ENCODE data around the gene TIPARP. TPM values are rescaled to one million over a fixed set of nuclear protein-coding genes. Genes with fewer than 3 reads are reported as not detected.

TIPARP gene, protein sequence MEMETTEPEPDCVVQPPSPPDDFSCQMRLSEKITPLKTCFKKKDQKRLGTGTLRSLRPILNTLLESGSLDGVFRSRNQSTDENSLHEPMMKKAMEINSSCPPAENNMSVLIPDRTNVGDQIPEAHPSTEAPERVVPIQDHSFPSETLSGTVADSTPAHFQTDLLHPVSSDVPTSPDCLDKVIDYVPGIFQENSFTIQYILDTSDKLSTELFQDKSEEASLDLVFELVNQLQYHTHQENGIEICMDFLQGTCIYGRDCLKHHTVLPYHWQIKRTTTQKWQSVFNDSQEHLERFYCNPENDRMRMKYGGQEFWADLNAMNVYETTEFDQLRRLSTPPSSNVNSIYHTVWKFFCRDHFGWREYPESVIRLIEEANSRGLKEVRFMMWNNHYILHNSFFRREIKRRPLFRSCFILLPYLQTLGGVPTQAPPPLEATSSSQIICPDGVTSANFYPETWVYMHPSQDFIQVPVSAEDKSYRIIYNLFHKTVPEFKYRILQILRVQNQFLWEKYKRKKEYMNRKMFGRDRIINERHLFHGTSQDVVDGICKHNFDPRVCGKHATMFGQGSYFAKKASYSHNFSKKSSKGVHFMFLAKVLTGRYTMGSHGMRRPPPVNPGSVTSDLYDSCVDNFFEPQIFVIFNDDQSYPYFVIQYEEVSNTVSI
- 17.7 and 18.7 TPM in 2 replicates for total RNA-seq

- Mint-ChIP-seq H3K4me1 (peaks cover 39% of the 10 kb centered on the region), H3K36me3 (ENCODE audit: low read depth) (peaks cover 24% of the 10 kb centered on the region), H3K27ac (peak within 1 kb of the TSS; percentile 94), H3K9me3 (no peaks in the 10 kb centered on the region), H3K27me3 (no peaks in the 10 kb centered on the region), H3K4me3 (peak within 1 kb of the TSS; percentile 91)
- intact Hi-C loops (cut with micrococcal nuclease) = loop anchor here (1.0 to 2.0 kb wide), 10 partner anchors 59 to 501 kb away; partner anchors contain the start of gene SSR3
- DNase-seq = peak; percentile 100
Observed at GRCh38 chr3:156674046-156674910, at the start of gene TIPARP. Gene TIPARP, plus strand, starts transcription at chr3:156674590. Its CDS starts 3,108 bp downstream, at chr3:156677698.

DNA sequence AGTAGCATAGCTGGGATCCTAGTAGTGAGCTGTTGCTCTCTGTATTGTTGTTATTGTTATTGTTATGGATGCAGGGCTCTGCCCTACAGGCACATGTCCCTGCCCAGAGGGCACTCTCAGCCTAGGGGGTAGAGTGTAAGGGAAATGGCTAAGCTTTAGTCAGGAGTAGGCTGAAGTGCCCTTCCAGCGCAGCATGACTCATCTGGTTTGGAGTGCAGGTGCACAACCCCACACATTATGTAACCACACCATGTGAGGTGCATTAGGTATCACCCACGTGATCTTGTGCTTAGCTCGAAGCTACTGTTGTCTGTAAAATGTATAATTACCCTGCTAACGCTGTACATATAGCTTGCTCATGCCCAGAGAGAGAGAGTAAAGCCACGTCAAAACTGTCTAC, 48.3 kb upstream of the TIPARP start:
- Mint-ChIP-seq H3K9me3 (peaks cover 1% of the 10 kb centered on the region), H3K27me3 (peaks cover 12% of the 10 kb centered on the region), H3K27ac (no peak overlapping the region), H3K4me3 (no peak overlapping the region), H3K36me3 (ENCODE audit: low read depth) (no peaks in the 10 kb centered on the region), H3K4me1 (peaks cover 4% of the 10 kb centered on the region)
- DNase-seq = peak; percentile 53
- intact Hi-C loops (cut with micrococcal nuclease) = no loop called here

DNA sequence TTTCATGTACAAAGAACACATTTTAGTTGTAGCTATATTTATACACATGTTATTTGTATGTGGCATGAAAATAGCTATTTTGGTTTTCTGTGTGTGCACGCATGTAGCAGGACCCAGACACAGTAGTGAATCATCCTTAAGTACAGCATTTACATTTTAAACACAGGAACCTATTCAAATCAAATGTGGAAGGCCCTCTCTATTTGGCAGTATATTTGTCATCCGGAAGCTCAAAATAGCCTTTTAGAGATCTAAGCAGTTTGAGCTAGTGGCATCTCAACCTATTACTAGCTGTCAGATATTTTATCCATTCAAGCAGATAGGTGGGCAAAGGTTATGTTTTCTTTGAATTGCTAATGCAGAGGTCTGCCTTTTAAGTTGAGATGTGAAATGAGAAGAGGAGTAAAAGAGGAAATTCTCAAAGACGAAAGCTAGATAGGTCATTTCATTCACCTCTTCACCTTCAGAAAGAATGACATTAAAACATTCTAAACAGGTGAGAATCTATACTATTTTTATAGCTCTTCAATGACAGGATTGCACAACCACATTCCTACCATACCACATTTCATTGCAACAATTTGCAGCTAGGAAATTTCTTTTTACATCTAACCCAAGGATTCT, 46.3 kb upstream of the TIPARP start:
- H3K27ac Mint-ChIP-seq = no peak overlapping the region
- H3K27me3 Mint-ChIP-seq = peaks cover 10% of the 10 kb centered on the region
- peaks cover 4% of the 10 kb centered on the region for H3K4me1 Mint-ChIP-seq
- intact Hi-C loops (cut with micrococcal nuclease) = no loop called here
- DNase-seq = no peak
- no peaks in the 10 kb centered on the region for H3K36me3 Mint-ChIP-seq (ENCODE audit: low read depth)
- H3K9me3 Mint-ChIP-seq = no peaks in the 10 kb centered on the region
- no peak overlapping the region for H3K4me3 Mint-ChIP-seq

- Mint-ChIP-seq H3K4me1 (peaks cover 4% of the 10 kb centered on the region), H3K36me3 (ENCODE audit: low read depth) (no peaks in the 10 kb centered on the region), H3K27ac (no peak overlapping the region), H3K9me3 (no peaks in the 10 kb centered on the region), H3K4me3 (no peak overlapping the region), H3K27me3 (peaks cover 10% of the 10 kb centered on the region)
- intact Hi-C loops (cut with micrococcal nuclease) = no loop called here
- no peak for DNase-seq
Observed at GRCh38 chr3:156628836-156629618, 45.4 kb upstream of the TIPARP start.

DNA sequence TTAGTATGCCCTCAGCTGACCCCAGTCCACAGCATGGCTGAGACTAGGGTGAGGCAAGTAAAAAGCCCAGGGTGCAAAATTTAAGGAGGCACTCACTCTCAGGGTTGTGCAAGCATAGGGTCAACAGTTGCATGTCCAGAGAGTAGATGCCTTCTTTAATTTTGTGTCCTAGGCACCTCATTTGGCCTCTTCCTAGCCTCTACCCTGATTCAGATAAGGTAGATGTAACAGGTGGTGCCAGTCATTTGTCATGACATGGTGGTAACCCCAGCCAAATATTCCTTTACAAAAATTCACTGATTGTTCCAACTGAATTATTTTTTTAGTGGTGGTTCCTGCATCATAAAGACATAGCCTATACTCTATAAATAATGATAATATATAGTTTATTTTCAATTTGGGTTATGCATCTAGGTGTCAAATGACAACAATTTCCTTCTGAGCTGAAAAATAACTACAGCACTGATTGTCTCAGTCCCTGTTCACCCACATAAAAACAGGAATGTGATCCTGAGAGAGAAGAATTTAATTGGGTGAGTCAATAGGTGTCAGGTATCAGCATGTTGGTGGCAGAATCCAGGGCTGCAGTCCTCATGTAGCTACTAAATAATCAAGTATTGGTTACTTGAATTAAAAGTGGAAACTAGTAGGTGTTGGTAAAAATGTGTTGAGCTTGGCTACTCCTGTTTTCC, 44.2 kb upstream of the TIPARP start:
- no peak overlapping the region for H3K4me3 Mint-ChIP-seq
- intact Hi-C loops (cut with micrococcal nuclease) = no loop called here
- peaks cover 10% of the 10 kb centered on the region for H3K27me3 Mint-ChIP-seq
- H3K9me3 Mint-ChIP-seq = no peaks in the 10 kb centered on the region
- no peaks in the 10 kb centered on the region for H3K36me3 Mint-ChIP-seq (ENCODE audit: low read depth)
- no peak overlapping the region for H3K27ac Mint-ChIP-seq
- no peak for DNase-seq
- H3K4me1 Mint-ChIP-seq = peaks cover 4% of the 10 kb centered on the region

DNA sequence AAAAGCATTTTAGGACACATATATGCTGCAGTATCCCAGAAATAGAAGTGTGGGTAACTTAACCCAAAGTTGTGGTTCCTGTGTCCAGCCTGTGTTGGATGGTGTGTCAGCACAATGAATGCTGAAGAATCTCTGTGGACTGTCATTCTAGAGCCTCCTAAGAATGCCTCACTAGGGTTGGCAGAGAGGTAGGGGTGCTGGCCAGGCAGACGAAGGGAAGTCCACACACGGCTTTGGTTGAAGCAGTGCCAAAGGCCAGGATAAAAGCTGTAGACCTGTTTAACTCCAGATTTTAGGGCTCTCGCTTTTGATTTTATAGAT, 43.7 kb upstream of the TIPARP start:
- Mint-ChIP-seq H3K36me3 (ENCODE audit: low read depth) (no peaks in the 10 kb centered on the region), H3K27me3 (peaks cover 10% of the 10 kb centered on the region), H3K4me1 (peaks cover 4% of the 10 kb centered on the region), H3K9me3 (no peaks in the 10 kb centered on the region), H3K4me3 (no peak overlapping the region), H3K27ac (no peak overlapping the region)
- intact Hi-C loops (cut with micrococcal nuclease) = no loop called here
- no peak for DNase-seq

DNA sequence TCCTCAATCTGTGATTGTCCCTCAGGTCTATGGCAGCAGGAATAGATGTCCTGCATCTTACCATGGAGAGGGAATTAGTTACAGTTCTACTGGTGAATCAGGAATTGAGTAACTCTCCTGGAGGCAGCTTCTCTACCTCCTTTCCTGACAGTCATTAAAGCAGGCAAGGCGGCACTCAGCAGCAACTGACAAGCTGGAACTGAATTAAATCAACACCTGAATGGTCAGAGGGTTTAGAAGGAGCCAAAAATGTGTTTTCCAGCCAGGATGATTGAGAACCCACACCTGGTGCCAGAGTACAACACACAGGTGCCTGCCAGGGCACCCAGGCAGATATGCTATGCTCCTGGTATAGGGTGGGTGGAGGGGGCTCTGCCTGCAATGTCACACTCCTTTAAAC, 43.1 kb upstream of the TIPARP start:
- Mint-ChIP-seq H3K27me3 (peaks cover 10% of the 10 kb centered on the region), H3K9me3 (no peaks in the 10 kb centered on the region), H3K27ac (no peak overlapping the region), H3K4me1 (no peaks in the 10 kb centered on the region), H3K36me3 (ENCODE audit: low read depth) (no peaks in the 10 kb centered on the region), H3K4me3 (no peak overlapping the region)
- no peak for DNase-seq
- intact Hi-C loops (cut with micrococcal nuclease) = no loop called here

DNA sequence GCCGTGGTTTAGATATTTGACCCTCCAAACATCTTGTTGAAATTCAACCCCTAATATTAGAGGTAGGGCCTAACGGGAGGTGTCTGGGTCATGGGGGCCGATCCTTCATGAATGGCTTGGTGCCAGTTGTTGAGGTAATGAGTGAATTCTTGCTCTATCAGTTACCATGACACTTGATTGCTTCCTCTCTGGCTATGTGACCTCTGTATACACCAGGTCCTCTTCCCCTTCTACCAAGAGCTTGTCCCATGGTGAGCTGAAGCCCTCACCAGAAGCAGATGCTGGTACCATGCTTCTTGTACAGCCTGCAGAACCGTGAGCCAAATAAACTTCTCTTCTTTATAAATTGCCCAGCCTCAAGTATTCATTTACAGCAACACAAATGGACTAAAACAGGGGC, 41.8 kb upstream of the TIPARP start:
- Mint-ChIP-seq H3K36me3 (ENCODE audit: low read depth) (no peaks in the 10 kb centered on the region), H3K4me3 (no peak overlapping the region), H3K27me3 (peaks cover 8% of the 10 kb centered on the region), H3K27ac (no peak overlapping the region), H3K4me1 (no peaks in the 10 kb centered on the region), H3K9me3 (no peaks in the 10 kb centered on the region)
- intact Hi-C loops (cut with micrococcal nuclease) = no loop called here
- no peak for DNase-seq

- no peak overlapping the region for H3K4me3 Mint-ChIP-seq
- no peaks in the 10 kb centered on the region for H3K4me1 Mint-ChIP-seq
- H3K27me3 Mint-ChIP-seq = peaks cover 6% of the 10 kb centered on the region
- H3K36me3 Mint-ChIP-seq (ENCODE audit: low read depth) = no peaks in the 10 kb centered on the region
- intact Hi-C loops (cut with micrococcal nuclease) = no loop called here
- no peak for DNase-seq
- H3K27ac Mint-ChIP-seq = no peak overlapping the region
- no peaks in the 10 kb centered on the region for H3K9me3 Mint-ChIP-seq
Observed at GRCh38 chr3:156633335-156633734, 41.1 kb upstream of the TIPARP start.

DNA sequence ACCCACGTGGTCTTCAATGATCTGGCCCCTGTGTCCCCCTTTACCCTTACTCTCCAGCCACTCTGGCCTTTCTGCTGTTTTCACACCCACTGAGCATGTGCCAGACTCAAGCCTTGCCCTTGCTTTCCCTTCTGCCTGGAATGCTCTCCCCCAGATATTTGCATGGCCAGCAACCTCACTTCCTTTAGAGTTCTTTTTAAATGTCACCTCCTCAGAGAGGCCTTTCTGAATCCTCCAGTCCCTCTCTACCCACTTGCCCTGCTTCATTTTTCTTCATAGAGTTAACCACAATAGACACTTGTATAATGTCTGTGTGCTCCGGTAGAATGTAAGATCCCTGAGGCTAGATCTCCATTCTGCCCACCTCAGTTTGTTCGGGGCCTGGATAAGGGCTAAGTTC, 39.4 kb upstream of the TIPARP start:
- Mint-ChIP-seq H3K27ac (no peak overlapping the region), H3K4me3 (no peak overlapping the region), H3K36me3 (ENCODE audit: low read depth) (no peaks in the 10 kb centered on the region), H3K9me3 (no peaks in the 10 kb centered on the region), H3K27me3 (no peaks in the 10 kb centered on the region), H3K4me1 (no peaks in the 10 kb centered on the region)
- intact Hi-C loops (cut with micrococcal nuclease) = no loop called here
- peak; percentile 49 for DNase-seq

GRCh38 chr3:156635973-156636372, 38.4 kb upstream of the TIPARP start:
- peaks cover 3% of the 10 kb centered on the region for H3K4me1 Mint-ChIP-seq
- H3K27me3 Mint-ChIP-seq = no peaks in the 10 kb centered on the region
- H3K27ac Mint-ChIP-seq = no peak overlapping the region
- no peaks in the 10 kb centered on the region for H3K36me3 Mint-ChIP-seq (ENCODE audit: low read depth)
- H3K9me3 Mint-ChIP-seq = no peaks in the 10 kb centered on the region
- intact Hi-C loops (cut with micrococcal nuclease) = no loop called here
- H3K4me3 Mint-ChIP-seq = no peak overlapping the region
- no peak for DNase-seq

DNA sequence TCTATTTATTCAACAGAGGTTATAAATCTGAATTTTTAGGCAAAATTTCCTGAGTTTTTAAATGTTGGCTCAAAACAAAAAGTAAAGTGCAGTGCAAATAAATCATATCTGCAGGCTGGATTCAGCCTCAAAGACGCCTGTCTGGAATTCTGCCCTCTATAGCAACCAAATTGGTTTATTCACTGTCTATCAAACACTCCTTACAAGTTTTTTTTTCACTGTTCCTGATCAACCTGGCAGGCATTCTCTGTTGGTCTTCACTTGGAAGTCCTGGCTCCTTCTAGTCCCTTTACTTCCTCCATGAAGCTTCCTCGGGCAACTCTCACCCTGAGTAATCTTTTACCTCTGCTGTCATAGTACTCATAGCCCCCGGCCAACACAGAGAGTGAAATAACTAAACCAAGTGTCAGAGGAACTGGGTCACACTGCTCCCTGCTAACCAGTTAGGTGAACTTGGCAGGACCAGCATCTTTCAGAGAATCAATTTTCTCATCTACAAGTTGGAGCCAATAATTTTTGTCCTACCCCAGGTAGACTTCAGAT, 36.8 kb upstream of the TIPARP start:
- no peaks in the 10 kb centered on the region for H3K36me3 Mint-ChIP-seq (ENCODE audit: low read depth)

More for the DNA sequence above, 36.8 kb upstream of the TIPARP start:
- intact Hi-C loops (cut with micrococcal nuclease) = no loop called here
- DNase-seq = no peak
- H3K4me3 Mint-ChIP-seq = no peak overlapping the region
- no peaks in the 10 kb centered on the region for H3K27me3 Mint-ChIP-seq
- no peaks in the 10 kb centered on the region for H3K9me3 Mint-ChIP-seq
- peaks cover 8% of the 10 kb centered on the region for H3K4me1 Mint-ChIP-seq
- no peak overlapping the region for H3K27ac Mint-ChIP-seq

Data from activated CD4-positive, alpha-beta T cell treated with anti-CD3 and anti-CD28 coated beads, Interleukin-2, amount 10 ng/mL, durations not matched to agents 24 days and 14 days (primary cell).